SU-DHL-6 (cell line): Measurements from ENCODE around the gene PLIN5.

Source experiments
- EZH2phosphoT487 ChIP-seq: fragments of 200-600 bp; sonication (generic), shearing (Covaris generic); conservative IDR thresholded peaks from 2 replicates; pipeline ENCODE4 v1.6.1; 2018; ENCODE audit warnings: mild to moderate bottlenecking, antibody characterized with exemption, low read length, moderate library complexity, mixed read lengths
- TF ChIP-seq, protein P1 (sequence below): fragments of 200-600 bp; sonication (generic); IDR thresholded peaks from one replicate; pipeline ENCODE4 v1.5.1; 2017; ENCODE audit warnings: antibody characterized with exemption, mild to moderate bottlenecking, low read length, moderate library complexity; ENCODE audit not compliant: insufficient read depth, poor library complexity, severe bottlenecking

DNA sequence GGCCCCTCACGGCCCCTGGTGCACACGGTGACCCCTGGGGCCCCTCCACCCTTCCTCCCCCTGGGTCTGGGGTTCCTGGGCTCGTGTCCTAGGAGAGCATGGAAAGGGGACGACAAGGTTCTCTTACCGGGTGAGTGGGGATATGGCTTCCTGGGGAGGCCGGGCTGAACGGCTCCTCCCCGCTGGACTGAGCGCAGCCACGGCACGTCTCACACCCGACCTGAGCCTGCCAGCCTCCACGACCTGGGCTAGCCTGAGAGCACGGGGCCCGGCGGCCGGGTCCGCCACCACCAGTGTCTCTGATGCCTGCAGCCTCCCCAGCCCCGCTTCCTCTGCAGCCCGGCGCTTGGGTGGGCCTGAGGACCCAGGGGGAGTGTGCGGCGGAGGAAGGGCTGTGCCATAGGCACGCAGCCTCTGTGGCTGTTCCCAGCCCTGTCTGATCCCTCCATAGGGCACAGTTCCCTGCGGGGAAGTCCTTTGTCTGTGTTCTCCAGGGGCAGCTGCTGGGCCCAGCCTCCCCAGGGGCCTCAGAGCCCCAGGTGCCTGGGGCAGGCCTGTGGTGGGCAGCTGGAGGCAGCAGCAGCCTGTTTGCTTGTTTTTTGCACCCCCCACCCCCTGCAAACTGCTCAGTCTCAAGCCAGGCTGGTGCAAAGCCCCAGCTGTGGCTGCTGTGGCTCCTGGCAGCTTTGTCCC lies 31.7 kb downstream of the PLIN5 start:
- TF ChIP-seq, protein P1, sequence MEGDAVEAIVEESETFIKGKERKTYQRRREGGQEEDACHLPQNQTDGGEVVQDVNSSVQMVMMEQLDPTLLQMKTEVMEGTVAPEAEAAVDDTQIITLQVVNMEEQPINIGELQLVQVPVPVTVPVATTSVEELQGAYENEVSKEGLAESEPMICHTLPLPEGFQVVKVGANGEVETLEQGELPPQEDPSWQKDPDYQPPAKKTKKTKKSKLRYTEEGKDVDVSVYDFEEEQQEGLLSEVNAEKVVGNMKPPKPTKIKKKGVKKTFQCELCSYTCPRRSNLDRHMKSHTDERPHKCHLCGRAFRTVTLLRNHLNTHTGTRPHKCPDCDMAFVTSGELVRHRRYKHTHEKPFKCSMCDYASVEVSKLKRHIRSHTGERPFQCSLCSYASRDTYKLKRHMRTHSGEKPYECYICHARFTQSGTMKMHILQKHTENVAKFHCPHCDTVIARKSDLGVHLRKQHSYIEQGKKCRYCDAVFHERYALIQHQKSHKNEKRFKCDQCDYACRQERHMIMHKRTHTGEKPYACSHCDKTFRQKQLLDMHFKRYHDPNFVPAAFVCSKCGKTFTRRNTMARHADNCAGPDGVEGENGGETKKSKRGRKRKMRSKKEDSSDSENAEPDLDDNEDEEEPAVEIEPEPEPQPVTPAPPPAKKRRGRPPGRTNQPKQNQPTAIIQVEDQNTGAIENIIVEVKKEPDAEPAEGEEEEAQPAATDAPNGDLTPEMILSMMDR, result no peak
- TF ChIP-seq EZH2phosphoT487, result no peak
